DMS53 treated with DMSO at 0.1 percent for 48 hours (cell line): ENCODE measurements around the gene SH3BP5L.
"Not testable (repeated sequence)": the region's sequence is repeated elsewhere in the genome, so short reads cannot be mapped to it uniquely, and the experiment has no call there.

Experiments used
- DNase-seq: peaks from one replicate; lab custom pipeline; 2025; ENCODE audit not compliant: unreplicated experiment; lab: John Stamatoyannopoulos, UW

The SH3BP5L gene

GRCh38 chr1:248810727-248811513 lies 14.8 kb downstream of the SH3BP5L start:
- no peak for DNase-seq

GRCh38 chr1:248810000-248810726 lies 15.6 kb downstream of the SH3BP5L start:
- no peak for DNase-seq

DNA sequence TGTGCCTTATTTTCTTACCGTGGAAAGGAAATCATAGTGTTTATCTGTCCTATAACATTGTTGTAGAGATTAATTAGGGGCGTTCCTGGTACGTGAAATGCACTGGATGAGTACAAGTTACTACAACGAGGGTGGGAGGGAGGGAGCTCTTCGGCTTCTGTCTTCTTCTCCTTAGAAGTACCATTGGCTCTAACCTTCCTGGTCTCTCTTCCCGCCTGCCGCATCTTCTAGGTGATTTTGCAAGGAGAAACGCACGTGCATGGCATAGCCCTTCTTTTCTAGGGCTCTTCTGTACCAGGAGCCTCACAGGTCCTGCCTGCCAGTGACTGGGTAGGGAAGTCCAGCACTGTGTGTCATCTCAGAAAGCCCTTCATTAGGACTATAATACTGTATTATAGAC lies 16.8 kb downstream of the SH3BP5L start:
- DNase-seq: no peak

GRCh38 chr1:248807067-248807737 lies 18.5 kb downstream of the SH3BP5L start:
- peak; percentile 76 for DNase-seq

DNA sequence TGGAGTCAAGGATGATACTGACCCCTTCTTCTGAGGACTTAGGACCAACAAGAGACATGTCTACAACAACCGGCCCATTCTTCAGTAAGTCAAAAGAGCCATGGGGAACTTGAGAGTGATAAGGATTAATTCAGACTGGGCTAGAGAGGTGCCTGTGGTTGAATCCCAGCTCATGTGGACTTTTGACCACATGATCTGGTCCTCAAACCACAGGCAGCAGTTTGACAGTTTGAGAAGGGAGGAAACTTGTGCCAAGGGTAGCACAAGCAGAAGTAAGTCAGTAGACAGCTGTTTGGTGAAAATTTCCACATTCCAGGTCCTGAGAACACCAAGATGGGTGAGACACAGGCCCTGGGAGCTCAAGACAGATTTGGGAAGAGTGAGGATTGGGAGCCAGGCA lies 19.8 kb downstream of the SH3BP5L start:
- no peak for DNase-seq

DNA sequence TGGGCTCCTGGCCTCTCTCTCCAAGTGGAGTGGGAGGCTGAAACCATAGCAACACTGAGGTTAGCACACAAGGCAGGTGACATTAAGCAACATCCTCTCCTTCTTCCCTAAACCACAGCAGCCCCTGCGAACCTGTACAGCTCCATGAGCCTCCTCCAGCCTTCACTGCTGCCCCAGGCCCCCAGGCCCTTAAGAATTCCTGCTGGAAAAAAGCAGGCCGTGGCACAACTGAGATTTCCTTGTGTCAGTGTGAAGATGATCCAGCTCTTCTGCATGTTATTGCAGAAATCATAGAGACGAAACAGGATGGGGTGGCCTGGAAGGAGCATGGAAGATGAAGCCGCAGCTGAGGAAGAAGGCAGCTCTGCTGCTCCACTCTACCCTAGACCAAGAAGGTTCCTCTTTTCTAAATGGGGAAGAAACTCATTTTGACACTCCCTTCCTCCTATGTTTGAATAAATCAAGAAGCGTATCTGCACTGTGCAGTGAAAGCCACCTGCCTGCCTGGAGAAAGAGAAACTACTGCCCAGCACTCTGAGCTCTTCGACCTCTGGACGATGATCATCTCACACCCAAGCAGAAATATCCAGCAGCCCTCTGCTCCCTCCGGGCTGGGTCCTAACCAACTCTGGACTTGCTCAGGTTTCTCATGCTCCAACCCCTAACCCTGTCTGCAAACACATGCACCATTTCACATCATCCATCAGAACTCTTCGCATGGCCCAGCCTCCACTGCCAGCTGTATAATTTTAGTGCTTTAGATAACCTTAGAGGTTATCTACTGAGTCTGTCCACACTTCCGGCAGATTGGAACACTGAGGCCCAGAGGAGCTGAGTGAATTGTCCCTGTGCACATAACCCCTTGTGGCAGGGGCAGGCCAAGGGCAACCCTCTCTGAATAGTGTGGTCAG lies 20.7 kb downstream of the SH3BP5L start:
- no peak for DNase-seq

DNA sequence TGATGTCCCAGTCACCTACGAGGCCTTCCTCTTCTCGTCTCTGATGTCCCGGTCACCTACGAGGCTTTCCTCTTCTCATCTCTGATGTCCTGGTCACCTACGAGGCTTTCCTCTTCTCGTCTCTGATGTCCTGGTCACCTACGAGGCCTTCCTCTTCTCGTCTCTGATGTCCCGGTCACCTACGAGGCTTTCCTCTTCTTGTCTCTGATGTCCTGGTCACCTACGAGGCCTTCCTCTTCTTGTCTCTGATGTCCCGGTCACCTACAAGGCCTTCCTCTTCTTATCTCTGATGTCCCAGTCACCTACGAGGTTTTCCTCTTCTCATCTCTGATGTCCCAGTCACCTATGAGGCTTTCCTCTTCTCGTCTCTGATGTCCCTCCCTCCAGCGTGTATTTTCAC lies 22.2 kb downstream of the SH3BP5L start:
- DNase-seq: not testable (repeated sequence)

GRCh38 chr1:248802454-248802853 lies 23.3 kb downstream of the SH3BP5L start:
- DNase-seq: no peak

DNA sequence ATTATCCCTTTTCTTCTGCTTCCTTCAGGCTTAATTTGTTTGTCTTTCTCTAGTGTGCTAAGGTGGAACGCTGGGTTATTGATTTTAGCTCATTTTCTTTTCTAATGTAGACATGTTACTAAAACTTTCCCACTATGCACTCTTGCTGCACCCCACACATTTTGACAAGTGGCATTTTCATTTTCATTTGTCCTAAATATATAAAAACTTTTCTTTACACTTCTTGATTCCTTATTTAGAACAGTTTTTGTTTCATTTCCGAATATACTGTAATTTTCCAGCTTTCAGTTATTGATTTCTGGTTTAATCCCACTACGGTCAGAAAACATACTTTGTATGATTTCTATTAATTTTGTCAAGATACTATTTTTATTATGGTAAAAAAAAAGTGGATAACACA lies 25.3 kb downstream of the SH3BP5L start:
- DNase-seq: no peak

DNA sequence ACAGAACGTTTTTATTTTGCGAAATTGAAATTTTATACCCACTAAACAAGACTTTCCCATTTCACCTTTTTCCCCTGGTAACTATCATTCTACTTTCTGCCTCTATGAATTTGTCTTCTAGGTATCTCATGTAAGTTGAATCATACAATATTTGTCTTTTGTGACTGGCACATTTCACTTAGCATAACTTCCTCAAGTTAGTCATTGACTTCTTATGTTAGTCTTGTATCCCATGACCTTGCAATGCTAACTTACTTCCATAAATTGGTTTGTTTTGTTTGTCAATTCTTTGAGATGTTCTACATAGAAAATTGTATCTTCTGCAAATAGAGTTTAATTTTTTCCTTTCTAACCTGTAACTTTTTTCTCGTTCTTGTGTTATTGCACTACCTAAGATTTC lies 26.9 kb downstream of the SH3BP5L start:
- no peak for DNase-seq

GRCh38 chr1:248794663-248795062 lies 31.1 kb downstream of the SH3BP5L start:
- DNase-seq: not testable (repeated sequence)

- DNase-seq: no peak
These were observed 32.1 kb downstream of the SH3BP5L start for GRCh38 chr1:248793592-248793991.

- no peak for DNase-seq
These were observed 33.4 kb downstream of the SH3BP5L start for GRCh38 chr1:248792342-248792741.

DNA sequence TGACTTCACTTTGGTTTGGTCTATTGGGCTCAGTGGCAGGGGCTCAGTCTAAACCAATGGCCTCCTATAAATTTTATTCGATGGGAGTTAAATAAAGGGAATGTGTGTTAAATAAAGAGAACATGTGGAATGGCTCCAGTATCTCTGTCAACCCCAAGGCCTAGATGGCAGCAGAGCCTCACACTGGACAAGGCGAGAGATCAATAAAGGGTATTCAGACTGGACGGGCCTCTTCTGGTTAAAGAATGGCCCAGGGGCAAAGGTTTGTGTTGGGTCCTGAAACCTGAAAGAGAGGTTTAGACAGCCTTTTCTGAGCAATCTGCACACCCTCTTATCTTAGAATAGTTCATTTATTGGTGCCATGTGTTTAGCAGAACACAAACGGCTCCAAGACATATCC lies 34.7 kb downstream of the SH3BP5L start:
- no peak for DNase-seq

- no peak for DNase-seq
These were observed 35.3 kb downstream of the SH3BP5L start for GRCh38 chr1:248790456-248790855.

DNA sequence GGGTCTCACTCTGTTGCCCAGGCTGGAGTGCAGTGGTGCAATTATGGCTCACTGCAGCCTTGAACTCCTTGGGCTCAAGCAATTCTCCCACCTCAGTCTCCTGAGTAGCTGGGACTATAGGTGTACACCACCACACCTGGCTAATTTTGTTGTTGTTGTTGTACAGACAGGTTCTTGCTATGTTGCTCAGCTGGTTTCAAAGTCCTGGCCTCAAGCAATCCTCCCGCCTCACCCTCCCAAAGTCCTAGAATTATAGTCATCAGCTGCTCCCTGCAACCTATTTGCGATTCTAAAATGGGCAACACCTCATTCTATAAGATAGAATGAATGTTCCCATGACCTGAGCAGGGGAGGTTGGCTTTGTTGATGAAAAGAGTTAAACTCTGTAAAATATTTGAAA lies 36.4 kb downstream of the SH3BP5L start:
- not testable (repeated sequence) for DNase-seq

DNA sequence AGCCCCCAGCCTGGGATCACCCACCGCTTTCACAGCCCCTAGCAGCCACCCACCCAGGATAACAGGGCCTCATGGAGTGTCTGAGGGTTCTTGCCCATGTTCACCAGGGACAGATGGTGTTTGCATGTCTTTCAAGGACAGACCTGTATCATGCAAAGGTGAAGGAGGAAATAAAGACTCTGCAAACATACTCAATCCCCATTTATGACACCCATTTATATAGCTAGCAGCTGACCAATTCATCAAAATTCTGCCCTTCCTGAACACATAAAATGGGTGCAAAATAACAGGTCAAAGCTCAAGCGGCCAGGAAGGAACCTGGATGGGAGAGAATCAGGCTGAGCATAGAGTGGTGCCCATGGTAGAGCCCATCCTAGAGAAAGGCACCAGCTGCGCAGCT lies 37.4 kb downstream of the SH3BP5L start:
- peak; percentile 43 for DNase-seq

GRCh38 chr1:248787430-248787829 lies 38.3 kb downstream of the SH3BP5L start:
- no peak for DNase-seq

DNA sequence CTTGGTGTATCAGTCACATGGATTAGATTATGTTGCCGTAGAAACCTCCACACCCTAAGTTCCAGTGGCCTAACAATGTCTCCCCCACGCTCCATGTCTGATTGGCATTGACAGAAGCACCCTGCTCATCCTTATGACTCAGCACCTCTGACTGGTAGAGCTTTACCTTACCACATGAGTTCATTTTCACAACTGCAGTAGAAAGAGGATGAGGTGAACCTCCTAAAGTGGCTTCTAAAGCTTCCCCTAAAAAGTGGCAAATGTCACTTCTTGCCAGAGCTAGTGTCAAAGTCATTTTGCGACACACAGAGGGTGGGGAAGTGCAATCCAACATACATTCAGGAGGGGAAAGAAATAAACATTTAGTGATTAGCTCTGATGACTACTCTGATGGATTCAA lies 39.6 kb downstream of the SH3BP5L start:
- peak; percentile 6 for DNase-seq

DNA sequence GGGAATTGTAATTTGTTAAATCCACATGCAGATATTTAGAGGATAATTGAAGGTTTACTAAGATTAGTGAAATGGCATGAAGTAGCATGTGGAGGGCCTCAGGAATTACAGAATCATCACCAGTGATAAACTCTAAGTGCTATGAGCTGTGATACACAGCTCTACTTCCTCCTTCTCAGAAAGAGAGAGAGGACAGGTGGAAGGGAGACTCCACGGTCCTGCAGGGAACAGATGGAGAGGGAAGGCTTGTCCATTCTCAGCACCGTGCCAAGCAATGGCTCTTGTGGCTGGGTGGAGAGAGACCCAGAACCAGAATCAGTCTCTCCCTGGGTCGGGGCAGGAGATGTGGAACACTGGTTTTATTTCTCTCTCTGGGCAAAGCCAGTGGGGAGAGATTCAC lies 42.3 kb downstream of the SH3BP5L start:
- DNase-seq: peak; percentile 58
